GM12873 (cell line): ENCODE data around the gene L2HGDH.

Source experiments
- TF ChIP-seq, protein P1 (sequence below): IDR thresholded peaks from 2 replicates; pipeline ENCODE4 v1.5.1; 2012; ENCODE audit warnings: low read depth, mild to moderate bottlenecking, moderate library complexity, low read length, control low read depth; ENCODE audit not compliant: insufficient read depth; ENCODE audit errors: missing control alignments

L2HGDH gene

DNA sequence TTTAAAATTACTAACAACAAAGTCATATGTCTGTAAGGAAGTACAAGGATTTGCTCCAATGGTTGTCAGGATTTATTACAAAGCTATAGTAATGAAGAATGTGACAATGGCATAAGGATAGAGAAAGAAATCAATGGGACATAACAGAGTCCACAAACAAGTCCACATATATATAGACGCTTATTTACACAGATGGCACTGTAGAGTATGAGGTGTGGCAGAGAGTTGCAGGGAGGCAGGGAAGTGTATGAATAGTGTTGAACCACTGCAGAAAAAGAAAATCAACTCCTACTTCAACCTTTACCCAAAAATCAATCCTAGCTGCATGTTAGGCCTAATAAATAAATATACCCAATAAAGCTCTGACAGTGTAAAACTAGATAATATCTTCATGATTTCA, 102.0 kb downstream of the L2HGDH start:
- TF ChIP-seq, protein P1, sequence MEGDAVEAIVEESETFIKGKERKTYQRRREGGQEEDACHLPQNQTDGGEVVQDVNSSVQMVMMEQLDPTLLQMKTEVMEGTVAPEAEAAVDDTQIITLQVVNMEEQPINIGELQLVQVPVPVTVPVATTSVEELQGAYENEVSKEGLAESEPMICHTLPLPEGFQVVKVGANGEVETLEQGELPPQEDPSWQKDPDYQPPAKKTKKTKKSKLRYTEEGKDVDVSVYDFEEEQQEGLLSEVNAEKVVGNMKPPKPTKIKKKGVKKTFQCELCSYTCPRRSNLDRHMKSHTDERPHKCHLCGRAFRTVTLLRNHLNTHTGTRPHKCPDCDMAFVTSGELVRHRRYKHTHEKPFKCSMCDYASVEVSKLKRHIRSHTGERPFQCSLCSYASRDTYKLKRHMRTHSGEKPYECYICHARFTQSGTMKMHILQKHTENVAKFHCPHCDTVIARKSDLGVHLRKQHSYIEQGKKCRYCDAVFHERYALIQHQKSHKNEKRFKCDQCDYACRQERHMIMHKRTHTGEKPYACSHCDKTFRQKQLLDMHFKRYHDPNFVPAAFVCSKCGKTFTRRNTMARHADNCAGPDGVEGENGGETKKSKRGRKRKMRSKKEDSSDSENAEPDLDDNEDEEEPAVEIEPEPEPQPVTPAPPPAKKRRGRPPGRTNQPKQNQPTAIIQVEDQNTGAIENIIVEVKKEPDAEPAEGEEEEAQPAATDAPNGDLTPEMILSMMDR = no peak

DNA sequence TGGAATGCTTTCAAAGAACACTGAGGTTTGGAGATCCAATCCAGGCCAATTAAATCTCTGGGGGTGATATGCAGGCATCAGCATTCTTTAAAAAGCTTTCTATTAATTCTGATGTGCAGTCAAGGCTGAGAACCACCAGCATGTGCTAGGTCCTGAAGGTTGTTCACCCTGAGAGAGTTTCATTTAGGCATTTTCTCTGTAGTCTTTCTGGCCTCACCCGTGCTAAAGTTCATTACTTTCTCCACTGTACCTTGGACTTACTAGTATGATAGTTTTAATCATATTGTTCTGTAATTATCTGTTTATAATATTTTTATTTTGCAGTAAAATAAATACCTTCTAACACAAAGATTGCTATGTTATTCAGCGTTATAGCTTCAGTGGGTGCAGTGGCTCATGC, 113.5 kb downstream of the L2HGDH start:
- TF ChIP-seq, protein P1 = no peak

DNA sequence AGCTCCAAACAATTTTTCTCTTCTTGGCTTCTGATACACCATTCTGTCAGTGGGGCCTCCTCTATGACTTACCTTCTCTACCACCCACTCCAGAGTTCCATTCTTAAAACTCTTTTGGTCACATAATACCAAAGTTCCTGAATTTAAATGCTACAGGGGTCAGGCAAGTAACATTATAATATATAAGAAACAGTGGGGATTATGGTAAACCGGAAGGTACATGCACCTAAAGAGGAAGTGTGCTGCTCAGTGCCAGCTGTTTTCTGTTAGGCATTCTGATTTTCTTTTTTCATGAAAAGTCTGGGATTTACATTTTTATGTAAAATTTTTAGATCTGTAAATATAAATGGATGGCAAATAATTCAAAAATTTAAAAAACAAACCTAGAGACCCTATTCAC, 120.5 kb downstream of the L2HGDH start:
- TF ChIP-seq, protein P1 = no peak
